Hippocampal formation (tissue), 2 donors: ENCODE data around the gene CHL1.
"Not testable (repeated sequence)": the region's sequence is repeated elsewhere in the genome, so short reads cannot be mapped to it uniquely, and the experiment has no call there.

ENCODE experiments used
- DNase-seq, 2 donors: peaks; one replicate each; lab custom pipeline; 2025; lab: John Stamatoyannopoulos, UW

CHL1 gene

DNA sequence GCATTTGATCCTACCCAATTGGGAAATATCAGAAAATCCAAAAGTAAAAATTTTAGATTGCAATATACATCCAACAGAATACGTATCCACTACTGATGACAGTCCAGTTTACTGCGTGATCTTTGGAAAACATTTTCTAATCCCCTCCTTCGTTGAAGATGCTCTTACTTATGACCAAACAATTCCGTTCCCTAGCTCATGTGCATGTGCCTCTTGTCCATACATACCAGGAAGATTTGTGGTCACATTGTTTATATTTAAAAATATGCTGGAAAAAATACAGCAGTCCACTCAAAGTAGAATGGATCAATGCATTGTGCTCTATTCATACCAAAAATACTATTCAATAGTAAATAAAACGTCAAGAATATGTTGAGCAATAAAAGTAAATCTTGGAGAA lies 135.3 kb downstream of the CHL1 start:
- no peak for DNase-seq

DNA sequence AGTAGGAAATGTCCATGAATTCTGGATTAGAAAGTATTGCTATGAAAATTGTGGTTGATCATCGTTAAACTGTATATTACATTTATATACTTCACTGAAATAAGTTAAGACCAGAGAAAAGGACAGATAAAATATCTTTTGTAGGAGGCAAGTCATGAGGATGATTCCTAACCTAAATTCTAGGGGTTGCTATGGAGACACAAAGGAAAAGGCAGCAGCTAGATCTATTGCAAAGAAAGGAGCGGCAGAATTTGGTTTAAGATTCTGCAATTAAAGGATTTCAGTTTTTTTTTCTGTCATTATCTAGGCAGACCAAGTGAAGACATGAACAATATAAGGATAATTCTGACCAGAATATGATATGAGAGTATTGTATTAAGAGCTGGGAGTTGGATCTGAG lies 136.1 kb downstream of the CHL1 start:
- no peak for DNase-seq

DNA sequence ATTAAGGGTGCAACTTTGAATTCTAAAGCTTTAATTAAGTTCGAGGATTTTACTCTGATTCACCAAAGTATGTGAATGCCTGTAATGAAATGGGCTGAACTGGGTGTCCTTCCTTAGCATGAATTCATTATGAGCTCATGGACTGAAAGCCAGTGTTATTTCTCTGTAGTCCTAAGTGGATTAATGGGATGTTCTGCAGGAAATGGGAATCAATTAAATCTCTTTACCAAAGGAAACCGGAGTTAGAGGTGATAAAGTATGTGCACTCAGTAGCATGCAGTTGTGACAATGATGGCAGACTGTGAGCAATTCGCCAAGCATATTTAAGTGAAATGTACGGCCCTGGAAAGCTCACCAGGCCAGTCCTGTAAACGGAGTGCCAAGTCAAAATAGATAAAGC lies 138.7 kb downstream of the CHL1 start:
- no peak for DNase-seq

DNA sequence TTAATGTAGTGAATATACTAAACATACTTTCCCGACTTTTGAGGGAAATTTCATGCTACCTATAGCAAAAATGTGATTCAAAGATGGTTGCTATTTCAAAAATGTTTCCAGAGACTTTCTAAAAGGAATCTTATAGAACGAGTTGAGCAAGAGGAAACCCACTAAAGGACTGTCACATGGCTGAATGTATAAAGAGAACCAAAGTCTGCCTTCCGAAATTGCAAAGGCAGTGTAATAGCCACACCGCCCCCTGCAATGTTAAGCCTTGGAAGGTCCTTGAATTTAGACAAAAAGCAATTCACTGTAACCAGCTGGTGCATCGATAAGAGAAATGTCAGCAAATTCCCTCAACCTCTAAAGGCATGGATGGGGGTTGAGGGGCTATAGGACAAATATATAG lies 142.8 kb downstream of the CHL1 start:
- no peak for DNase-seq

DNA sequence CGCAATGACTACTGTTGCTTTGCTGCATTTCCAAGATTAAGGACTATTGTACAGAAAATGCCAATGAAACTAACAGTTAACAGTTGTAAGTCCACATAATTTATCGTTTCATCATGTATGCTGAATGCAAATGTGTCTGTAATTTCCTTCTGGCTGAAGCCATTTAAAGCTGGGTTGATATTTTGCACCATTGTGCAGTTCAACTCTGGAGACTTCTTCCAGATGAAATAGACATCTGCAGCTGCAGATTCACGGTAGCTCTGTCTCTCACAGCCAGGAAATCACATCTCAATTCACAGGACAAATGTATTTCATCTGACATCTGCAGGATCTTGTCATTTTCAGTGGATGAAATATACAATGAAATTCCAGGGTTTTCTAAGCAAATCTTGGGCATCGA lies 145.4 kb downstream of the CHL1 start:
- DNase-seq: no peak

DNA sequence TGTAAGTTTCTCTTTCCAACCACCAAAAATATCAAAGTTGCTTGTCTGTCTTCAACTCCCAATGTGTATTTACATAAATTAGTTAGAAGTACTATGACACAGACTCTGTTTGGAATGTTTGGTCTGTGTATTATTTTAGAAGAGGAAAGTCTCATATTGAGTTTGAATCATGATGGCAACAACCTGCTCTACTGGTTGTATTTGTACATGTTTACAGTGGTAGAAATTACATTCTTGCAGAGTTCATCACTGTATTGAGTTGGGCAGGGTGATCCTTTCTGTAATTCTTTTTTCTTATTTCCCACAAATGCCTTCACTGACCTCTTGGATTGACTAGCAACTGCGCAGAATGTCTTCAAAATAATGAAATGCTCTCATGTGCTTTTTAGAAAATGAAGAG lies 149.6 kb downstream of the CHL1 start:
- DNase-seq: no peak

DNA sequence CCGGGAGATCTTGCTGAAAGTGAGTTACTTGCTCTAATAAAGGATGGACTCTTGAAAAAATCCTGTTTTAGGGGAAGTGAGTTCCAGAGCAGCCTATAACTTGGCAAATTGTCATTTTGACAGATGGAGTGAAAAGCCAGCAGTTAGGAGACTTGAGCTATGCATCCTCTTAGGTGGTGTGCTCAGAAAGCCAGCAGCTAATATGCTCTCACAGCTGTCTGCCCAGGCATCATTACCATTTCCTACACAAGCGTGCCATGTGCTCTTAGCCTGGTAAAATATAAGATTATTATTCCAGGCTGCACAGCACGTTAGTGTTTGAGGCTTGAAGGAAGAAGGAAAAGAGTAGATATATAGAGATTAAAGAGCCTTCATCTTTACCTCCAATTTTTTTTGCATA lies 151.0 kb downstream of the CHL1 start:
- no peak for DNase-seq

DNA sequence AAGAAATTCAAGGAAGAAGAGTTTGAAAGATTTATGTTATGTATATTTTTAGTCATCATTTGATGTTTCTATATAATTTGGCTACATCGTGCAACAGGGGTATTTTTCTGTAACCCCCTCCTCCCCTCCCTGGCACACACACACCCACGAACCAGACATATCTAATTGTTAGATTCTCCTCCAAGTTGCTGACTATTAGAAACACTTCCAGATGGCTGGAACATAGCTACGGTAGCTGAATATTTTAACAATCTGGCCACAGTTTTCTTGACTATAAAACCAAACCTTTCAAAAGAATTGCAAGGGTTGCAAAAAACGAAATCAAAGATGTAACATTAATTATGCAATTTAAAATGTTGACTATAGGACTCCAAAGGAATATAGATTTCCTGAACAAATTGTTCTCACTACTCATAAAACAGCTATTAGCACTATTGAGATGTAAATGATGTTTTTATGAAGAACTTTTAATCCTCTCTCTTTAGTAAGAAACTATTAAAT lies 154.4 kb downstream of the CHL1 start:
- peak in 1 of 2 donors; percentile 49 for DNase-seq

DNA sequence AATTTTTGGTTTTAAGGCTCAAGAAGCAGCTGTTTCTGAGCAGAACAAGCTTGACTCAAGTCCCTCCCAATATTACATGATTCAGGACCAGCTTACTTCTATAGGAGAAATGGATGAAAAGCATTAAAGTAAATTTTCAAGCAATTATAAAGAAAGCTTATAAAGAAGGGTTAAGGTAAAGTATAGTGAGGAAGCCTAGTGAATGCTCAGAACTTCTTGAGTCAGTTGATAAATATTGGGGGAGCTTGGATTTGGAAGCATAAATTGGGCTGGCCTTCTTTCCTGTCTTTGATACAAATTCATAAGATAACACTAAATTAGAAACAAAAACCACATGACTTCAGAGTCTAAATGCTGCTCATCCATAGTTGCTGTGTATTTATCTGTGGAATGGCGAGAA lies 156.0 kb downstream of the CHL1 start:
- no peak for DNase-seq

DNA sequence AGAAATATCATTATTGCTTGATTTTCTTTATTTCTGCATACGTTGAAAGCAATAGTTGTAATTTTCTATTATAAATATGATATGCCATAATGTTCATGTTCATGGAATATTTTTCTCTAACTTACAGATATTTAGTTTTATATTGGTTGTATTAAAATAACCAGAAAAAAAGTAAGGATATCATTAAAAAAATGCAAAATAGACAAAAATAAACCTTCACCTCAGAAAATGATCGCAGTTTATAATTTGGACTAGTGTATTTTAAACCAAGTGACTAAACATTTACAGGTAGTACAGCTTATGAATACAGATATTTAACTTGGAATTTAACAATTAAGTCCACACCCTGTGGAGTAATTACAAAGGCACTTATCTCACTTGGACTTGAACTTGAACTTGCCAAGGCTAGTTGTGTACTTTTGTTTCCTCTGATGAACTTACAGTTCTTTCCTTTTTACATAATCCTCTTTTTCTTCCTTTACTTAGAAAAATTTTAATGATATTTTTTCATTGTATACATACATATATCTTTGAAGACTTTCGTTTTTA lies 156.7 kb downstream of the CHL1 start:
- DNase-seq: no peak

DNA sequence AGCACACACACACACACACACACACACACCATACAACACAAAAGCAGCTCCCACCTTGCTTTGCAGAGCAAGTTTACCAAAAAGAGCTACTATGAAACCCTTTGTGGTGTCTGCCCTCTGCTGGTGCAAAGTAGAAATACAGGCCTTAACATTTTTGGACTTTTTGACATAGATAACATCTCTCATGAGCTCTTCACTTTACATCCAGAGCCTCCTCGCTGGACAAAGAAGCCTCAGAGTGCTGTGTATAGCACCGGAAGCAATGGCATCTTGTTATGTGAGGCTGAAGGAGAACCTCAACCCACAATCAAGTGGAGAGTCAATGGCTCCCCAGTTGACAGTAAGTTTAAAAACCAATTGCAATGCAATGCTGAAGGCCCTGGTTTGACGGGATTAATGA lies 157.9 kb downstream of the CHL1 start:
- DNase-seq: peak; percentile 34 to 39

DNA sequence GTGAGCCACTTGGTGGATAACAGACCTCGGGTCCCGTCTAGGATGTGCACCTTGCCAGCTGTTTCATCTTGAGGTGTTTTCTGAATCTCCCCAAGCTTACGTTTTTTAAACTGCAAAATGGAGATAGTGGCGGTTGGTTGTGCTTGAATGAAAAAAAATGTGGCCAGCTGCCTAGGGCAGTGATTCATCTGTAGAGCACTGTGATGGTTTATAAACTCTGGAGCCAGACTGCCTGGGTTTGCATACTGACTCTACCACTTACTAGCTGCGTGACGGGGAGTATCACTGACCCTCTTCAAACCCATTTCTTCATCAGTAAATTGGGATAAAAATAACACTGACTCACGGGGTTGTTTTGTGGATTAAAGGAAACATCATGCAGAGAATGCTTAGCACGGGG lies 159.1 kb downstream of the CHL1 start:
- peak in 1 of 2 donors; percentile 9 for DNase-seq

DNA sequence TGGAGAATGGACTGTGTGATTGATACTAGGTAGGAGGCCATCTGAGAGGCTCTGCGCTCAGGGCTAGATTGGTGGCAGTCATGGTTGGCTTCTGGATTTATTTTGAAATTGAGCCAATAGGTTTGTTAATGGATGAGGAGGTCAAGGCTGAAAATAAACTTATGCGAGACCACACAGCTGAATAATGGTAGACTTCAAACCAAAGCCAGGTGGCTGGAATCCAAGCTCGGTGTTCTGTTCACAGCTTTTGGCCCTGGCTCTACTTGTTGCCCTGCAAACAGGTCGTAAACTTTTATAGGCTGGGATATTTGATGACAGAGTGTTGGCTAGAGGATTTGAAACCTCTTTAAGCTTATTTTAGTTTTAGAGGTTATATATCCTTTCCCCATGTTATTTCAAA lies 160.4 kb downstream of the CHL1 start:
- no peak for DNase-seq

DNA sequence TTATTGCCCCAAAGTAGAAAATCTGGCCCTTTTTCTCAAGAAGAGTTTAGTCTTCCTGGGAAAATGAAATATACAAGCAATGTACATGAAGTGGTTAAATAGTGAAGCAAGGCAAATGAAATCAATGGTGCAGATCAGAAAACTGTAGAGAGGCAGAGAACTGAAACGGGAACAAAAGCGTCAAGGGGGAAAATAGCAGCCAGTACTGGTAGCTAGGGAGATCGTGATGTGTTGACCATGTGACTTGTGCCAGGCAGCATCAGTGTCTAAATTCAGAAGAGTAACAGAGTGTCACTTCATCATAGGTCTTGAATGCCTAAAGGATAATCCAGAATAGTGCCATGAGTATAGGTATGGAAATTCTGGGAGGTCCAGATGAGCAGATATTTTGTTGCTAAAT lies 163.1 kb downstream of the CHL1 start:
- no peak for DNase-seq

DNA sequence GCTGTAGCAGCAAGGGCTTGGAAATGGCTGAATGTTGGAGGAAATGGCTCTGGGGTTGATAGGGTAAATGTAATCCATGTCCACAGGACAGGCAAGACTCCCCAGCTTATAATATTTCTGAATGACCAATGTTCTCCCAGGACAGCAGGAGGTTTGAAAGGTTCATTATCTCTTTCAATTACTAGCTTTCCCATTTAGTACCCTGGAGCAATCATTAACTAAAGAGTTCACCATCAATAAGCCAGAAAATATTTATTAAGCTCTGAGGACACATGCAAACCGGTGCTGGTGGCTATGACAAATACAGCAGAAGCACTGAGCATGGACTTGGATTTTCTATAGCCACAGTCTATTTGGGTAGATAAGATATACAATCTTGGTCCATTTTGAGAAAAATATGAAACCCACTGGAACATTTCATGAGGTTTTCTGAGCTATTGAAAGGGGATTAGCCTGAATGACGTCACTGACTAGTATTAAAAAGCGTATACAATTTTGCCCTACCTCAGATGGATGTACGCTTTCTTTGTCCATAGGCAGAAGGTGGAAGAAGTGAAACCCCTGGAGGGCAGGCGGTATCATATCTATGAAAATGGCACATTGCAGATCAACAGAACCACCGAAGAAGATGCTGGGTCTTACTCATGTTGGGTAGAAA lies 166.2 kb downstream of the CHL1 start:
- DNase-seq: no peak

DNA sequence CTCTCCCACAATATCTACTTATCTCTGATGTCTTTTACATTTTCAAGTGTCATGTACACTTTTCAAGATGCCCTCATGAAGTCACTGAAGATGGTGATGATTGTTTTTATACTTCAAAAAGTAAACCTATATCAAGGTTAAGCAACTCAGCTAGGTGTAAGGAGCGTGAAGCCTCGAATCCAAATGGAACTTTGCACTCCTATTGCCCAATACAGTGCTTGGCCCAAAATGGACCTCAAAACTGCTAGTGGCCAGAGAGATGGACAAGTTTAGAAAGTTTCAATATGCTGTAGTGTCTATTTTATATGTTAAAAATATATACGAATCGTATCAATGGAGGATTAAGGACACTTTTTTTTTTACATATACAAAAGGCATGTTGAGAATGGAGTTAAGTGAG lies 167.7 kb downstream of the CHL1 start:
- DNase-seq: no peak

DNA sequence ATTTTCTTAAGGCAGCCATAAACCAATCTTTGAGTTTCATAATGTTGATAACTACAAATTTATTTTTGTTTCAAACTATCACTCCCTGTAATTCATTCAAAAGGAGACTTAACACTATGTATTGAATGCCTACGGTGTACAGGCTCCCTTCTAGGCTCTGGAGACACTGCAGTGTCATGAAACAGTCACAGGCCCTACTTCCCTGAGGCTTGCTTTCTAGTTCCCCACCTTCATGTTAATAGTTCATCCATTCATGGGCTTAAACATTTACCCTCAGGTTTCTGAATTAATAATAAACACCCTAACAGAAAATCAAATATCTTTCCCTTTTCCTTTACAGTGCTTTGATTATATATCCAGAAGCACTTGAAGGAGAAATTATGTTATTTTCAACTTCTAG lies 168.7 kb downstream of the CHL1 start:
- DNase-seq: no peak

DNA sequence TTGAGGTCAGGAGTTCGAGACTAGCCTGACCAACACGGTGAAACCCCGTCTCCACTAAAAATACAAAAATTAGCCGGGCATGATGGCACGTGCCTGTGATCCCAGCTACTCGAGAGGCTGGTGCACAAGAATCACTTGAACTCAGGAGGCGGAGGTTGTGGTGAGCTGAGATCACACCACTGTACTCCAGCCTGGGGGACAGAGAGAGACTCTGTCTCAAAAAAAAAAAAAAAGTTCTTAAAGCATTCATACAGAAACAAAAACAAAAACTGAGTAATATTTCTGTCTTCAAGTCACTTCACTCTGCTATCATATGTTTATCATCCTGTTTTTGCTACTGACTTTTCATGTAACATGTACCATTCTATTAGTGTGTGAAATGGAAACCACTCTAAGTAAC lies 169.7 kb downstream of the CHL1 start:
- not testable (repeated sequence) for DNase-seq

DNA sequence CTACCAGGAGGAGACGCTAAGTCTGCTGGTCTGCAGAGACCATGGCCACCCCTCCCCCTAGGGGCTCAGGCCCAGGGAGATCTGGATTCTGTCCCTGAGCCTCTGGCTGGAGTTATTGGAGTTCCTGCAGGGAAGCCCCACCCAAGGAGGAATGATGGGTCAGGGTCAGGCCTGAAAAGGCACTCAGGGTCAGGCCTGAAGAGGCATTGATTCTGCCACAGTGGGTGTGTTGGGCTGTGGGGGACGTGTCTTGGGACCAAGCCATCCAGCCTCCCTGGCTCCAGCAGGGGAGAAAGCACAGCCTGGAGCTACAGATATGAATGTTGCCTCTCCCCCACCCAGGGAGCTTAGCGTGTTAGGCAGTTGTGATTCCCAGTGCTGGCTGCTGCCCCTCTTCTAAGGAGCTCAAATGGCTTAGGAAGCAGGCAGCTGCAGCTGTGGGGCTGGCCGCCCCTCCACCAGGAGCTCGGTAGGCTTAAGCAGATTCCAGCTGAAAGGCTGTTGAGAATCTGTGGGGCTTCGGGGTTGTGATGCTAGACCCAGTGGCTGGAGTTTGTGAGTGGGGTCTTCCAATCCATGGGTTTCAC lies 176.7 kb downstream of the CHL1 start:
- no peak for DNase-seq

DNA sequence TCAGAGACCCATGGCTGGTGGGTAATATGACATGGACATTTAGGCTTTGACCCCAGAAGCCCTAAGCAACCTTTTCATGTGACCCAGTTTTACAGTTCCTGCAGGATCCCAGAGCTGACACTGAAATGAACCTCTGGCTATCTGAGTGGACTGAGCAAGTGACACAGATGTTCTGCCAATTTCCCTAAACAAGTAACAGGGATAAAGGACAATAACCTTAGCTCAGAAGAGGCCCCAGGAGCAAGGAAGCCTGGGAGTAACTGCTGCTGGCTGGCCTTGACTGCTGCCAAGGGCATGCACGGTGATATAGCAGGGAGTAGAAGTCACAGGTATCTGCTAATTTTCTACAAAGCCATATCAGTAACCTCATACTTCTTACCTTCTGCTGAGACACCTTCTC lies 177.9 kb downstream of the CHL1 start:
- no peak for DNase-seq

DNA sequence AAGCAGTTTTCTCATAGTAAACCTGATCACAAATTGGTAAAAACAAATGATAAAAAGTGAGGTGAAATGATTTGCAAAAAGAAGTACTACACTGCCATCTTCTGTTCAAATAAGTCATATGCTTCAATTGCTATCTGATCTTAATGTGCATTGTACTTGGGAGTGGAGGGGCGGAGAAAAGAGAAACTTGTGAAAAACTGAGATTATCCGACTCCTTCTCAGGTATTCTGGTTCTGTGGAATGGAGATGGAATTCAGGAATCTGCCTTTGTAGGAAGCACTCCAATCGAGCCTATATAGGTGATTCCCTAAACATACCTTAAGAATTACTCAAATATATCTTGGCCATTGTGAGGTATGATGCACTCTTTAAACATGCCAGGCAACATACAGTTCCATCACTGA lies 180.6 kb downstream of the CHL1 start:
- peak in 1 of 2 donors; percentile 44 for DNase-seq

DNA sequence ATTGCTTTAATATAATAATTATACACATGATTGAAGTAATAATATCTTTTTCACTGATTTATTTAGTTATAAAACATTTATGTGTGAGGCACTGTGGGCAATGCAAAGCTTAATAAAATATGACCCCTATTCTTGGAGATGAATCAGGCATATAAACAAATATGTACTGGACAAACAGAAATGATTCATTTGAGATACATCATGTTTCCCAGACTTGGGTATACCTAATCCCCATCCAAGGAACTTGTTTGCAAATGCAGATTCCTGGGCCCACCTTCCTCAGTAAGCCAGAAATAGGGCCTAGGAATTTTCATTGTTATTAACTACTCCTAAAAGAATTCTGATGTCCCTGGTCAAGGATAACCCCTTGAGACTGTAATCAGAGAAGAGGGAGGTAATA lies 184.2 kb downstream of the CHL1 start:
- no peak for DNase-seq

DNA sequence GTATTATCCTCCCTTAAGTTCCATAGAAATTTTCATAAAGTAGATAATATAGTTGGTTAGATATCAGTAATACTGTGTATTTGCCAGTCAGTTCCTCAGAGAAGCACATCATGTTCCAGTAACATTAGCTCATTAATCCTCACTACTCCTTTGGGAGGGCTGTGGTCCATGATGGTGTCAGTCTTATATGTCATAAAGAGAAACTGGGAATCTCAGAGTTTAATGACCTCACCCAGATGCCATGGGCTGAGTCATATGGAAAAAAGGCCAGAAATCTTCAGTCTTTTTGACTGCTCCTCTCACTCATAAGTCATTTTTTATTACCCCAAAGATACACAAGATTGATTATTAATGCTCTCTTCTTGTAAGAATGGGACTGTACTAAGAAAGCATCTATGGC lies 188.6 kb downstream of the CHL1 start:
- DNase-seq: no peak

DNA sequence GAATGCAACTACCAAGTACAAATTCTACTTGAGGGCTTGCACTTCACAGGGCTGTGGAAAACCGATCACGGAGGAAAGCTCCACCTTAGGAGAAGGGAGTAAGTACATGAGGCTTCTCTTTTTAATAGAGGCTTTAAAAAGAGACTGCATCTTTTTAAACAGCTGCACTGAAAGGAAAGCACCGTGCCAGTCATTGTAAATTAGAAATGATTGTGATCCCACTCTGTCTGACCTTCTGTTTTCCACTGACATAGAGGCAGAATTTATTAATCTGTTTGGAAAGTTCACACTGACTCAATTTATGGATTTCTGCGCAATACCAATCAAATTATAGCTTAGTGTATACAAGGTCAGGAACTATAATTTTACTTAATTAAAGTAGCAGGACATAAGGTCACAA lies 198.2 kb downstream of the CHL1 start:
- no peak for DNase-seq
